Measurements from ENCODE around the gene TBC1D13.
"Not testable (repeated sequence)": the region's sequence is repeated elsewhere in the genome, so short reads cannot be mapped to it uniquely, and the experiment has no call there.

TBC1D13 gene

GRCh38 chr9:128847803-128848202 lies 60.8 kb downstream of the TBC1D13 start:
- no peak for DNase-seq

DNA sequence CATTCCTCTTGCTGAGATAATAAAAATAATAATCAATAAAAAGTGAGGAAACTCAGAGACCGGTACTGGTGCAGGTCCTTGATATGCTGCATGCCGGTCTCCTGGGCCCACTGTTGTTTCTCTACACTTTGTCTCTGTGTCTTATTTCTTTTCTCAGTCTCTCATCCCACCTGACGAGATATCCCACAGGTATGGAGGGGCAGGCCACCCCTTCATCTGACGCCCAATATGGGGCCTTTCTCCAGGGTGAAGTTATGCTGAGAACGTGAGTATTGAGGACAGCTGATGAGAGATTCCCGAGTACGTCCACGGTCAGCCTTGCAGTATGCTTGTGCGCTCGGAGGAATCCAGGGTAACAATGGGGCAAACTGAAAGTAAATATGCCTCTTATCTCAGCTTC lies 64.0 kb downstream of the TBC1D13 start:
- not testable (repeated sequence) for DNase-seq

DNA sequence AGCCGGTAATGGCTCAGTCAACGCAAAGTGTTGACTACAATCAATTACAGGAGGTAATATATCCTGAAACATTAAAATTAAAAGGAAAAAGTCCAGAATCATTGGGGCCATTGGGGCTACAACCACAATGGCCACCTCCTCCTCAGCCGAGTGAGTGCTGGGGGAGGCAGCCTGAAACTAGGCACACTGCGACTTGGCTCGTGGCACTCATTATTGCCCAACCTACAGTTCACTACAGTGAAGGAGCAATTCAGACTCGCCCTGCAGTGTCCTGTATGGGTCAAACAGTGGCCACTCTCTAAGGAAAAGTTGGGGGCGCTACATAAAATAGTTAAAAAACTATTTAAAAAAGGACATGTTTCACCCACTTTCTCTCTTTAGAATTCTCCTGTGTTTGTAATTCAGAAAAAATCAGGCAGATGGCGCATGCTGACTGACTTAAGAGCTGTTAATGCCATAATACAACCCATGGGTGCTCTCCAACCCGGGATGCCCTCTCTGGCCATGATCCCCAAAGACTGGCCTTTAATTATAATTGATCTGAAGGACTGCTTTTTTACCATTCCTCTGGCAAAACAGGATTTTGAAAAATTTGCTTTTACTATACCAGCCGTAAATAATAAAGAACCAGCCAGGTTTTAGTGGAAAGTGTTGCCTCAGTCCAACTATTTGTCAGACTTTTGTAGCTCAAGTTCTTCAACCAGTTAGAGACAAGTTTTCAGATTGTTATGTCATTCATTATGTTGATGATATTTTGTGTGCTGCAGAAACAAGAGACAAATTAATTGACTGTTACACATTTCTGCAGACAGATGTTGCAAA lies 64.9 kb downstream of the TBC1D13 start:
- DNase-seq: peak; percentile 20

GRCh38 chr9:128852646-128853045 lies 65.6 kb downstream of the TBC1D13 start:
- DNase-seq: not testable (repeated sequence)

DNA sequence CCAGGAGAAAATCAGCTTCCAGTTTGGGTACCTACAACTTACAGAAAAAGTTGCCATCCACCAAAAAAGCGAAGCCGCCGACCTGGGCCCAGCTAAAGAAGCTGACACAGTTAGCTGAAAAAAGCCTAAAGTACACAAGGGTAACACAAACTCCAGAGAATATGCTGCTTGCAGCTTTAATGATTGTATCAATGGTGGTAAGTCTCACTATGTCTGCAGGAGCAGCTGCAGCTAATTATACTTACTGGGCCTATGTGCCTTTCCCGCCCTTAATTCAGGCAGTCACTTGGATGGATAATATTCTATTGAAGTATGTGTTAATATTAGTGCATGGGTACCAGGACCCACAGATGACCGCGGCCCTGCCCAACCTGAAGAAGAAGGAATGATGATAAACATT lies 67.4 kb downstream of the TBC1D13 start:
- not testable (repeated sequence) for DNase-seq

DNA sequence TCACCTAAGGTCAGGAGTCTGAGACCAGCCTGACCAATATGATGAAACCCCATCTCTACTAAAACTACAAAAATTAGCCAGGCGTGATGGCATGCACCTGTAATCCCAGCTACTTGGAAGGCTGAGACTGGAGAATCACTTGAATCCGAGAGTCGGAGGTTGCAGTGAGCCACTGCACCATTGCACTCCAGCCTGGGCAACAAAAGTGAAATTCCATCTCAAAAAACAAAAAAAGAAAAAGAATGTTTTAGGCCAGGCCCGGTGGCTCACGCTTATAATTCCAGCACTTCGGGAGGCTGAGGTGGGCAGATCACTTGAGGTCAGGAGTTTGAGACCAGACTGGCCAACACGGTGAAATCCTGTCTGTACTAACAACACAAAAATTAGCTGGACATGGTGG lies 71.4 kb downstream of the TBC1D13 start:
- DNase-seq: not testable (repeated sequence)
